HG03039 (cell line): ENCODE data around the gene TYW1B.
"Not testable (repeated sequence)": the region's sequence is repeated elsewhere in the genome, so short reads cannot be mapped to it uniquely, and the experiment has no call there.

Experiments used
- ATAC-seq: cut with Tn5 transposase; IDR thresholded peaks from one replicate; pipeline ENCODE4 v1.9.1; 2021; ENCODE audit warnings: mild to moderate bottlenecking, moderate library complexity; ENCODE audit not compliant: unreplicated experiment

Gene TYW1B

DNA sequence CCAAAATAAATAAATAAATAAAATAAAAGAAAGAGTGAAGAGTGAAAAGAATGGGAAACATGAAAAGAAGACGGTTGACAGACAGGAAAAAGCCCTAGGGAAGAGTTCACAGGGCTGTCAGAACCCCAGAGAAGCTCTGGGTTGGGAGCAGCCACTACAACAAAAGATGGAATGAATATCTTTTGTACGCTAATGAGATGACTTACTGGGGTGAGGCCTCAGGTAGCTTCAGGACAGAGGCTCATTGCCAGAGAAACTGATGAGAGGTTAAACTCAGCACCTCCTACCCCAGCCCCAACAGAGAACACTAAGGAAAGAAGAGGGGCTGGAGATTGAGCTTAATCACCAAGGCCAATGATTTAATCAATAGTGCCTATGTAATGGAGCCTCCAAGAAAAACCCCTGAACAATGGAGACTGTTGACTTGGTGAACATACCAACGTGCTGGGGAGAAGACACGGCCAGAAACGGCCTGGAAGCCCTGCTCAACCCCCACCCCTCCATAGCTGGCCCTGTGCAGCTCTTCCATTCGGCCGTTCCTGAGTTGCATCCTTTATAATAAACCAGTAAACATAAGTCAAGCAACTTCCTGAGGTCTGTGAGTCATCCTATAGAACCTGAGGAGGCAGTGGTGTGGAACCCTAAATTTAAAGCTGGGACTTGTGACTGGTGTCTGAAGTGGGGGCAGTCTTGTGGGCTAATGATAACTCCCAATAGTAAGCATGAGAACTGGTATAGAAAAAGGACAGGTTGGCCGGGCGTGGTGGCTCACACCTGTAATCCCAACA is 11.4 kb downstream of the TYW1B start:
- ATAC-seq = not testable (repeated sequence)

DNA sequence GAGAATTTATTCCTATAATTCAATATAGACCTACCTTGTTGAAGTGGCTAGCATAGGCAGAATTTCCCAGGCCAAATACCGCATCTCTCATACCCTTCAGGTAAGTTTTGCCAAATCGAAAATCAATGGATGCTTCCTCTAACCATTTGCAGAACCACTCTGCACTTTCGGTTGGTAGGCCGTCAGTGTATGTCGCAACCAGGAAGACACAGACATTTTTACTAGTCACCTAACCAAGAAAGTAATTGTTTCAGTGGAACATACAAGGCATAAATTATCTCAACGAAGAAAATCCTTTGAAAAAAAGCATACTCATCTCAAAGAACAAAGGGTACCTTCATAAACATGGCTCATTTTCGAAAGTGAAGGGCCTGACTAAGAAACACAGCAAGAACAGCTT is 17.6 kb downstream of the TYW1B start:
- not testable (repeated sequence) for ATAC-seq

DNA sequence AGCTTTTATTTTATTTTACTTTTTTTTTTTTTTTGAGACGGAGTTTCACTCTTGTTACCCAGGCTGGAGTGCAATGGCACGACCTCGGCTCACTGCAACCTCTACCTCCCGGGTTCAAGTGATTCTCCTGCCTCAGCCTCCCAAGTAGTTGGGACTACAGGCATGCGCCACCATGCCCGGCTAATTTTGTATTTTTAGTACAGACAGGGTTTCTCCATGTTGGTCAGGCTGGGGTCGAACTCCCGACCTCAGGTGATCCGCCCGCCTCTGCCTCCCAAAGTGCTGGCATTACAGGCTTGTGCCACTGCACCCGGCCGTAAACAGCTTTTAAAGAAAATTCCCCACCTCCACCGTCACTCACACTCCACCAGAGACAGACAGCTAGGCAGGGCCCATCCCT is 19.5 kb downstream of the TYW1B start:
- ATAC-seq = not testable (repeated sequence)

DNA sequence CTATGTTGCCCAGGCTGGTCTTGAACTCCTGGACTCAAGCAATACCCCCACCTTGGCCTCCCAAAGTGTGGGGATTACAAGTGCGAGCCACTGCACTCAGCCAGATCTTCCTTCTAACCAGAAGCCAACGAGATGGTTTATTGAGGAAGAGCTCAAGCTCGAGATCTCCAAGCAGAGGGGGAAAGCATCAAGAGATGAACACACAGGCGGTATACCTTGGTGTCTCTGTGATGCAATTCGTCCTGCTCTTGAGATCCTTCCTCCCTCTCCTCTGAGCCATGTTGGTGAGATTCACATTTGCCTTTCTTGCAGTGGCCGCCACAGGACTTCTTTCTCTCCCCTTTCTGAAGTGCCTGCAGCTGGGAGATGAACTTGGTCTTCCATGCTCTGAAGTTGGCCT is 21.1 kb downstream of the TYW1B start:
- not testable (repeated sequence) for ATAC-seq

DNA sequence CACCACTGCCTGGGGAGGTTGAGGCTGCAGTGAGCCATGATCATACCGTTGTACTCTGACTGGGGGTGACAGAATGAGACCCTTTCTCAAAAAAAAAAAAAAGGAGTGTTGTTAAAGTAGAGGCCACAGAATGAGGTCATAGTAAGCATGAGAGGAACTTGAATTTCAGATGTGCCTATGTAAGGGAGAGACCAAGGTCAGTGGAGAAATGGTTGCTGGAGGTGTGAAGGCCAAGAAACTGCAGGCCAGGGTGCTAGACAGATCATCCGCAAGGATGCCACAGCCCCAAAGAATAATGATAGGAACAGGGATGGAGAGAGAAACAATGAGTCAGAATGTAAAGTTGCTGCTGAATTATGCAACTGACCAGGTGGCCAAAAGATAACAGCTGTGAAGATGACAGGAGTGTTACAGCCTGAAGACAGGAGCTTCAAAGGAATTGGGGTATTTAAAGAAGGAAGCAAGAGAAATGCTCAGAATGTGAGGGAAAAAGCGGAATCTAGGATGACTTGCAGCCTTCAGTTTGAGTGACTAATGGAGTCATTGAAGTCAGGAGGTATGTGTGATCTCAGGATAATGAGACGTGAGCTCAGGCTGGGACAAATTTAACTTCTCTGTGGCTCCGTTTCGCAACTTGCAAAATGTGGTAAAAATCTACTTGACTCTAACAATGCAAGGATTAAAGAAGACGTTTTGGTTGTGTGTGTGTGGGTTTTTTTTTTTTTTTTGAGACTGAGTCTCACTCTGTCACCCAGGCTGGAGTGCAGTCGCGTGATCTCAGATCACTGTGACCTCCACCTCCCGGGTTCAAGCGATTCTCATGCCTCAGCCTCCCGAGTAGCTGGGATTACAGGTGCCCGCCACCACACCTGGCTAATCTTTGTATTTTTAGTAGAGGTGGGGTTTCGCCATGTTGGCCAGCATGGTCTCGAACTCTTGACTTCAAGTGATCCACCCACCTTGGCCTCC is 22.2 kb downstream of the TYW1B start:
- ATAC-seq = no peak

DNA sequence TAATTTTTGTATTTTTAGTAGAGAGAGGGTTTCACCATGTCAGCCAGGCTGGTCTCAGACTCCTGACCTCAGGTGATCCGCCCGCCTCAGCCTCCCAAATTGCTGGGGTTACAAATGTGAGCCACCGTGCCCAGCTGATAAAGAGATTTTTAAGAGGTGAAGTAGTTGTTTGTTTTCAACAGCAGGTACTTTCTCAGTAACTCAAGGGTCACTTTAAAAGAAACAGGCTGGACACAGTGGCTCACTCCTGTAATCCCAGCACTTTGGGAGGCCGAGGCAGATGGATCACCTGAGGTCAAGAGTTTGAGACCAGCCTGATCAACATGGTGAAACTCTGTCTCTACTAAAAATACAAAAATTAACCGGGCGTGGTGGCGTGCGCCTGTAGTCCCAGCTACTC is 24.2 kb downstream of the TYW1B start:
- ATAC-seq = not testable (repeated sequence)

DNA sequence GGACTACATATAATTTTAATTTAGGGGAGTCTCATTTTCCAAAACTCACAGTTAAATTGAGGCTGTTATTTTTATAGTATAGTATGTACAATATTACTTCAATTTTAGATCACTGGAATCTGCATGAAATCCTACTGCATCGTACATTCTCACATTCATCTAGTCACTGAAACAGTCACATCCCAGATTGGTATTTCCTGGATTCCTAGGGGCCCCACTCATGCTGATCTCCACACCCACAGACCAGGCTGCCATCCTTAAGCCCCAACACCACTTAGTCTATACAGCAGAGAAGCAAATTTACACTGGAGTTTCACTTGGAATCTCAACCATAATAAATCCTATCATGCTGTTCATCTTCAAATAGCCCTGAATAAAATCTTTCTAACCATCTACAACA is 26.4 kb downstream of the TYW1B start:
- not testable (repeated sequence) for ATAC-seq

DNA sequence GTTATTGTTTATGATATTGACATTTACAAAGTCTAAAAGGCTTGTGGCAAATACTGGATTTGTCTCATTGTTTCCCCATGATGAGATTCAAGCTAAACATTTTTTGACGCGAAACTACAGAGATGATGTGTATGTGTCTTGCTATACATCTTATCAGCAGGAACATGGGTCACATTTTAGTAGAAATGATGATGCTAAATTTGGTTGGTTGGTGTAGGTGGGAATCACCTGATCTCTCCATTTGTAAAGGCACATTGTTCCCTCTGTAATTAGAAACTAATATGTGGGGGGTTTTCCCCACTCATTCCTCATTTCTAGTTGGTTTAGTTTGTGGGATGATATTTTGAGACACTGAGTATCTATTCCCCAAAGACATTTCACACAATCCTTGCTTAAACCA is 32.6 kb downstream of the TYW1B start:
- not testable (repeated sequence) for ATAC-seq

DNA sequence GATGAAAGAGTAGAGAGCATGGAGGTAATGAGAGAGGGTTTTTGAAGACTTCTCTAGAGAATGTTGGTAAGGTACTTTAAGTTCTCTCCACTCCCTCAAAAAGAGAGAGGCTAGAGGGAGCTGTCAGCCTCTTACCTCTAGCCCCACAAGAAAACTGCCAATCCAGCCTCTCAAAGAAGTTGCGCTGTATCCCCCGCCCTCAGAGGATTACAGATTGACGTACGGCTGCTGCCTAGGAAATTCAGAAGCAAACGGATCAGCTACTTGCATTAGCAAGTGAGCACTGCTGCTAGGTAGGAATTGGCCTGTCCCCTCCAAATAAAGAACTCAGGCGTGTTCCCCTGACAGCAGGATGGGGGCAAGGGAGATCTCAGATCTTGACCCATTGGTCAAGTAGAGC is 34.2 kb downstream of the TYW1B start:
- ATAC-seq = no peak

DNA sequence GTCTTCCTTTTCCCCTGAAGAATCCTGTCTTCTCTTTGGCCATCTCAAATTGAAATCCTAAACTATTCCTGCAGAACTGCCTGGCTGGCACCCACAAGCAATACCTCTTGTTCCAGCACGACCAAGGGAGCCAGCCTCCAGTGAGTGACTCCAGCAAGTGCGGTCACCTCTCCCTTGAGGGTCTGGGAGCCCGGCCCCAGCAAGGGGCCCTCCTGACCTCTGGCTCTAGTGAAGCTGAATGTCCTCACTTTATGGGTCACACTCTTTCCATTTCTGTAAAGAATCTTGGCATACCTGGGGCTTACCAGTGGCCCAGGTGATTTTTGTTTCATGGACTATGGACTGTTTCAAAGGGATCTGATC is 37.3 kb downstream of the TYW1B start:
- ATAC-seq = not testable (repeated sequence)

DNA sequence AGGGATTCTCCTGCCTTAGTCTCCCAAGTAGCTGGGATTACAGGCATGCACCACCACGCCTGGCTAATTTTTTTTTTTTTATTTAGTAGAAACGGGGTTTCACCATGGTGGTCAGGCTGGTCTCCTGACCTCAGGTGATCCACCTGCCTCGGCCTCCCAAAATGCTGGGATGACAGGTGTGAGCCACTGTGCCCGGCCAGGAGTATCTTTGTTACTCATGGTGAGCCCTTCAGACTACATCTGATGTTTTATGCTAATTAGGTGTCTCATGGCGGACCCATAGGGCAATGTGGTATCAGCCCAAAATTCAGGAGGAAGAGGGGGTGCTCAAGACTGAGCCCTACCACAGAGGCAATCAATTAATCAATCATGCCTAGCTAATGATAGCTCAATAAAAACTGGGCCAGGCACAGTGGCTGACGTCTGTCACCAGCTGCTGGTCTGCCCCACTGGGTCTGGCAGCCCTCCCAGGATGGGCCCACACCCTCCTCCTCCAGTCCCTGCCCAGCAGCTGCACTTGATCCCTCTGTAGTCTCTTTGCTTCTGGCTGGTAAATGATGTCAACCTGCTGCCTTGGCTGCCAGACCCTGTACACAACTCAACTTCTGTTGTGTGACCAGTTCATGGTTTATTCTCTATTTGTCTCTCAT is 37.8 kb downstream of the TYW1B start:
- not testable (repeated sequence) for ATAC-seq

DNA sequence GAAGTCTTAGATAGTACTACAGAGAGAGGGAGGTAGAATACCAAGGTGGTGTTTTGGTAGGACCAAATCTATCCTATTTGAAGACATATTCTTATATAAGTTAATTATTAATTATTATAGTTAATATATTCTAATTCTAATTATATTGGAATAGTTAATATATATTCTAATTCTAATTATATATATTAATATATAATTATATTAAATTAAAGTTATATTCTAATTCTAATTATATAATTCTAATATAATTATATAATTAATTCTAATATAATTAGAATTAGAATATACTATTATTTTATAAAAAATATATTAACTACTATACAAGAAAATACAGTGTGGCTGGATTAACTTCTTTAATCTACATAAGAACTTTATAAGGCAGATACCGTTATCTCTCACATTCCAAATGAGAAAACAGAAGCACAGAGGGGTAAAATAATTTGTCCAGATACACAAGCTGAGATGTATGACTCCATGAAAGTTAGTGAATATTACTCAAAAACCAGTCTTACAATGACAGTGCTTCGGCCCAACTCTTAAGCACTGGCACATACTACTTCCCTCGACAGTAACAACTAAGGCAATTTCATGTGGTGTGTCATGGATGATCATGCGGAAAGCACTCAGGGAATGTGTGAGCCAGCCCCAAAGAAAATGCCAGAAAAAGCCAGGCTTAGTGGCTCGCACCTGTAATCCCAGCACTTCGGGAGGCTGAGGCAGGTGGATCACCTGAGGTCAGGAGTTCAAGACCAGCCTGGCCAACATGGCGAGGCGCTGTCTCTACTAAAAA is 42.6 kb downstream of the TYW1B start:
- ATAC-seq = no peak

DNA sequence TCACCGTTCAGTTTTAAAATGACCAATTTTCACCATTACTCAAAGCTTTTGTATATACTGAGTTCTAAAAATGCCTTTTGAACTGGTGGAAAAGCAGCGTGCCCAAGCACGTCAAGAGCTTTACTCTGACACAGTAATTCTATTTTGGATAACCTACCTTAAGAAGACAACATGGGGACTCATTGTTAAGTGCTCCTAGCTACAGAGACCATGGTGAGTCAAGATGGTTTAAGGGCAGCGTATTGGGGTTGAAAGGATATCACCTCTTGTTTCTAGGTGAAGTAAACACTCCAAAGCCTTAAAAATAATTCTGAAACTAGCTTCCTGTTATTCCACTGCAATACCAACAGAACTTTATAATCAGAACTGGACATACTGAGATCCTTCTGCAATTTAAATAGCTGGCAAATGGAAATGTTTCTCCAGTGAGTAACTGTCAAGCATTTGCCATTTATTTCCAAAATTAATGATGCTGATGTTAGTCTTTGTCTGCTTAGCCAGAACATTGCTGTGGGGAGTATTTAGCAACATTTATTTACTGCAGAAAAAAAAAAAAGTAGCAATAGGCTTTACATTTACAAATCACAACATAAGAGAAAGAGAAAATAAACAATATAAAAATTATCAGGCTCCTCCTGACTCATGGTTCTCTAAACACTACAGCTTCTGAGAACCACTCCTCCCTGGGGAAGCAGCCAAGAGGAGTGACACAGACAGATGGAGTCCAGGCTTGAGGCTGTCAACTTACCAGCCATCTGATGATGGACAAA is 44.2 kb downstream of the TYW1B start:
- ATAC-seq = not testable (repeated sequence)

DNA sequence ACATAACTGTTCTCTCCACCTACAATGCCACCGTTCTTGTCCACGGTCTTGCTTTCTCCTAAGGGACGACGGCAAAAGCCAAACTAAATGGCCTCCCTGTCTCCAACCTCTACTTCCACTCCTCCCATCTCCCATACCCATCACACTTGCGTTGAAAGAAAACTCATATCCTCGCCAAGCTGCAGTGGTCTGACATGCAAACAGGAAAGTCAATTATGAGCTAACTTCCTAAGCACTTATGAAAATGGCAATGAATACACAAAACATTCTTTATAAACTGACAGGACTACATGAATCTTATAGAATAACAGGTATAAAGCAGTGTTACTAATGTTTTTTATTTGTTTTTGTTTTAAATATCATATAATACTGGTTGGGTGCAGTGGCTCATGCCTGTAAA is 46.4 kb downstream of the TYW1B start:
- no peak for ATAC-seq

DNA sequence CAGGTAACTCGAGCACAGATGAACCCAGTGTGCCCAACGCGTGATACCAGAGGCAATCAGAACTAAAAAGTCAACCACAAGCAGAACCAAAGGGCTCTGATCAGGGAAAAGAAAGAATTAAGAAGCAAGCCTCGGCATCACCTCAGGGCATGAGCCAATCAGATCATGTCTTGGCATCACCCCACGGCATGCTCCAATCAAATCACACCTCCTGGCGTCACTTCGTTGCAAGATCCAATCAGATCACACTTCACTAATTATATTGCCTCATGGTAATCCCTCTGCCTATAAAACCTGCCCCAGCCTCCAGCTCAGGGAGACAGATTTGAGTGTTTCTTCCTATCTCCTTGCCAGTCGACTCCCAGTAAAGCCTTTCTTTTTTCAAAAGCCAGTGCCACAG is 46.8 kb downstream of the TYW1B start:
- no peak for ATAC-seq

DNA sequence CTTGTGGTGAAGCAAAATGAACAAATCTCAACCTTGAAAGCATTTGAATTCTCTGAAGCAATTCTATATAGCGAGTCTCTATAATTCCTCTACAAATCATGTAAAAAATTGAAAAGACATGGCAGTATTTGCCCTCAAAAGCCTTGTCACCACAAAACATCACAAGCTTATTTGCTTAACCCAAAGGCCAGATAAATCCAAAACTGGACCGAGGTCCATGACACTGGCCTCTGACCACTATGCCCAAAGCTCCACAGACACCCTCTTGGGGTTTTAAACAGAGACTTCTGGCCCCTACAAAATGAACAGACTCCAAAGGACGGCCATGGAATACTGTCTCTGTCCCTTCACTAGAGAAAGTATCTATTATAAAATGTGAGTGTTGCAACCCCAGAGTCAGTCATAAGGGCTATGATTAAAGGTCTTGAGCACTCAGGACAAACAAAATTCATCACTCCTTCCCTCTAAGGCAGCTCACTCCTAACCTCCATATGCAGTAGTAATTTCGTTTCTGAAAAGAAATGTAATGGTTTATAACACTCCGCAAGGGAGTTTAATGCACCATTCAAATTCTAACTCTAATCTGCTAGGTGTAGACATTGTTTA is 47.6 kb downstream of the TYW1B start:
- not testable (repeated sequence) for ATAC-seq

DNA sequence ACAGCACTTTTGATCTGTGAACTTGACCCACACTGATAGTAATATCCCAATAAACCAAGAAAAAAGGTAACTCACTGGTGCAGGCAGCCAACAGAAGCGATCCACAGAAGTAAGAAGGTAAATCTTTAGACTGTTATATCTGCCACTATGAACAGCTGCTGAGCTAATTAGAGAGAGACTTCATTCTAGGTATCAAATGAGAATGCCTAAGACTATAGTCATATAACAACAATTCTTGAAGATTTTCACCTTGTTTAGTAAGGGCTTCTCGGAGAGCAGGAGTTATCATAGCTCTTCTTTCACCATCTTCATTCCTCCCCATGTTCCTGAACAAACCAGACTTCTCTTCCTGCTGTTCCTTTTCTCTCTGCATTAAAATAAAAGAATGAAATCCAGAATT is 50.8 kb downstream of the TYW1B start:
- ATAC-seq = not testable (repeated sequence)

DNA sequence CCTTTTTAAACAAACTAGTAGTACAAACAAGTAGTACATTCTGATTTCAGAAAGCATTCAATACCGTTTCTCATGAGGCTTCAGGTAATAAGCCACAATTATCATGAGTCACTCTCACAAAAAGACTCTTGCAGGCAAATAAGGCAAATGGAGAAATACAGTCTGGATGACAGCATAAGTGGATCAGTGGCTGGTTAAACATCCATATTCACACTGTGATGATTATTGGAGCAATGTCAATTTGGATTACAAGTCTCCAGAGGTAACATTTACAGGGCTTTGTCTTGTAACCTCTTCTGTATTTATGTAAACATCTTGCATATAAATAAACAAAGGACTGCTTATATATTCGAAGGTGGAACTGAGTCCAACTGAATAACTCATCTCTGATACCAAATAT is 55.4 kb downstream of the TYW1B start:
- not testable (repeated sequence) for ATAC-seq

DNA sequence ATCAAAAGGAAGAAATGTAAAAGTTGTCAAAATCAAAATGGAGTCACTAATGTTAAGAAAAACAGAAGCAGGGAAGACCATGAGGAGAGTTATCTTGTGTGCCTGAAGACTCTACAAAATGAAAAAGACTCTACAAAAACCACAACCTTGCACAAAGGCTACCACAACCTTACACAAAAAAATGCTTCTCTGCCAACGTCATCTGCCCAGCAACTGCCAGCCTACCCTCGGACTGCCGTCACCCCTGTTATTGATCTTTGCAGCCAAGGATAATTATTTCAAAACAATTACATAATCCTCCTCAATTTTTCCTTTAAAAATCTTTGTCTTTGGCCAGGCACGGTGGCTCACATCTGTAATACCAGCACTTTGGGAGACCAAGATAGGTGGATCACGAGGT is 61.0 kb downstream of the TYW1B start:
- ATAC-seq = not testable (repeated sequence)
